ENCODE measurements around the gene SPRR1A.
"Not testable (repeated sequence)": the region's sequence is repeated elsewhere in the genome, so short reads cannot be mapped to it uniquely, and the experiment has no call there.

Gene SPRR1A

DNA sequence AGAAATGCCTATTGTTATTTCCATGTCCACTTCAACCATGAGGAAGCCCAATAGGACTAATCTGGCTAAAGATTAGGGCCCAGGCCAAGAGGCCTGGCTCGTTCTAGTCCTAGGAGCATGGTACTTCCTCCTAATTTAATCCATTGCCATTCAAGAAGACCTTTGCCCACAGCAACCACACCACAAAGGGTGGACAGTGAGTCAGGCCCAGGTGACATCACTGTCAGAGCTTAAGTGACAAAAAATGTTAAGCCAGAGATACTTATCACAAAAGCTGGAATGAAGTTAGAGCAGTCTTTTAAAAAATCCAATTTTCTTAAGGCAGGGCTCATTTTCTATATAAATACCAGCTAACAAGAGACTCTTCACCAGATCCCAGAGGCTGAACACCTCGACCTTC is 17.5 kb downstream of the SPRR1A start, which contains the start of gene SPRR3:
TSS of gene SPRR3 (plus strand) at position 368 of the 400 bp plus-strand sequence. CDS start 1,272 bp downstream, outside the sequence.
- no peak within 1 kb of the TSS for H3K4me3 ChIP-seq
- H3K9me3 ChIP-seq = no peaks in the 10 kb centered on the region
- no peaks in the 10 kb centered on the region for H3K4me1 ChIP-seq
- no peaks in the 10 kb centered on the region for H3K27me3 ChIP-seq
- no peak within 1 kb of the TSS for H3K27ac ChIP-seq
- no peak for DNase-seq
- no peaks in the 10 kb centered on the region for H3K36me3 ChIP-seq
- no peak for TF ChIP-seq CTCF (IDR thresholded peaks at IDR 0.05)
- intact Hi-C loops (cut with DNase I; ENCODE audit: low total_unique reads) = no loop called here

DNA sequence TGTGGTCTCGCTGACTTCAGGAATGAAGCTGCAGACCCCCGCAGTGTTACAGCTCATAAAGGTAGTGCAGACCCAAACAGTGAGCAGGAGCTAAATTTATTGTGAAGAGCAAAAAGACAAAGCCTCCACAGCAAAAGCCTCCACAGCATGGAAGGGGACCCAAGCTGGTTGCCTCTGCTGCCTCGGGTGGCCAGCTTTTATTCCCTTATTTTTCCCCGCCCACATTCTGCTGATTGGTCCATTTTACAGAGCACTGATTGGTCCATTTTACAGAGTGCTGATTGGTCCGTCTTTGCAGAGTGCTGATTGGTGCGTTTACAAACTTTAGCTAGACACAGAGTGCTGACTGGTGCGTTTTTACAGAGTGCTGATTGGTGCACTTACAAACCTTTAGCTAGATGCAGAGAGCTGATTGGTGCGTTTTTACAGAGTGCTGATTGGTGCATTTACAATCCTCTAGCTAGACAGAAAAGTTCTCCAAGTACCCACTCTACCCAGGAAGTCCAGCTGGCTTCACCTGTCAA is 27.4 kb downstream of the SPRR1A start:
- DNase-seq; H3K27me3 ChIP-seq; H3K9me3 ChIP-seq; H3K4me1 ChIP-seq; H3K27ac ChIP-seq; intact Hi-C loops (cut with DNase I; ENCODE audit: low total_unique reads); H3K4me3 ChIP-seq; H3K36me3 ChIP-seq: not testable (repeated sequence)

- DNase-seq; H3K4me3 ChIP-seq; H3K27ac ChIP-seq; H3K27me3 ChIP-seq; H3K36me3 ChIP-seq; H3K4me1 ChIP-seq; H3K9me3 ChIP-seq; intact Hi-C loops (cut with DNase I; ENCODE audit: low total_unique reads): not testable (repeated sequence)
These were observed 37.9 kb downstream of the SPRR1A start for GRCh38 chr1:153021829-153022228.

DNA sequence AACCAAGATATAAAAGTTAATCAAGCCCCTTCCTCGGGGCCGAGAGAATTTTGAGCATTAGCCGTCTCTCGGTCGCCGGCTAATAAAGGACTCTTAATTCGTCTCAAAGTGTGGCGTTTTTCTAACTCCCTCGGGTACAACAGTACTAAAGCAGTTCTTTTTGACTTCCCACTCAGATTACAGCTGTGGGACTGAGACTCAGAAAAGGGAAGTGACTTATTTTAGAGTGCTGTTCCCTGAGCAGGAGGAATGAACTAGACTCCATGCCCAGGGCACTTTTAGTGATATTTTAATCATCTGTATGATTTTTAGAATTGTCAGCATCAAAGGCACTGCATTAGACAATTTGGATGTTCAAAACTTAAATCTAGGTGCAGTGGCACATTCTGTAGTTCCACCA is 38.5 kb downstream of the SPRR1A start:
- DNase-seq; H3K9me3 ChIP-seq; H3K27me3 ChIP-seq; H3K27ac ChIP-seq; H3K4me3 ChIP-seq; intact Hi-C loops (cut with DNase I; ENCODE audit: low total_unique reads); H3K36me3 ChIP-seq; H3K4me1 ChIP-seq: not testable (repeated sequence)

- Histone ChIP-seq H3K4me3 (no peak overlapping the region), H3K4me1 (no peaks in the 10 kb centered on the region), H3K27me3 (no peaks in the 10 kb centered on the region), H3K36me3 (no peaks in the 10 kb centered on the region), H3K27ac (no peak overlapping the region), H3K9me3 (no peaks in the 10 kb centered on the region)
- intact Hi-C loops (cut with DNase I; ENCODE audit: low total_unique reads) = no loop called here
- no peak for DNase-seq
- TF ChIP-seq CTCF (IDR thresholded peaks at IDR 0.05) = no peak
These were observed 39.2 kb downstream of the SPRR1A start for GRCh38 chr1:153023109-153023508.

DNA sequence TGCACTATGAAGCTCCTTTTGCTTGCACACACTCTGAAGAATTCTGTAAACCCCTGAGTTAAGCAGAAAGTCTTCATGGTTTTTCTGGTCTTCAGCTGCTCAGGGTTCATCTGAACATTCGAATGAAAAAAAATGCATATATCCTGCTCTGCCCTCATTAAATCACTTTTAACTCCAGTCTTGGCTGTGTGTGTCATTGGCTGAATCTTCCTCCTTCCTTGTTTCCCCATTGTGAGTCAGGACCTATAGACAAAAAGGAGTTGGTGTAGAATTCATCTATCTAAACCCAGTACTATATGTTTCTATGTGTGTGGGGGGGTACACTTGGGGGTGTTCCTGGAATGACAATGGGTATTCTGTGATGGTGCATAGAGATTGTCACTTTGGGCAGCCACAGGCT is 40.5 kb downstream of the SPRR1A start:
- DNase-seq = no peak
- H3K27me3 ChIP-seq = no peaks in the 10 kb centered on the region
- H3K9me3 ChIP-seq = no peaks in the 10 kb centered on the region
- no peaks in the 10 kb centered on the region for H3K4me1 ChIP-seq
- H3K36me3 ChIP-seq = no peaks in the 10 kb centered on the region
- H3K4me3 ChIP-seq = no peak overlapping the region
- H3K27ac ChIP-seq = no peak overlapping the region
- TF ChIP-seq CTCF (IDR thresholded peaks at IDR 0.05) = no peak
- intact Hi-C loops (cut with DNase I; ENCODE audit: low total_unique reads) = no loop called here

DNA sequence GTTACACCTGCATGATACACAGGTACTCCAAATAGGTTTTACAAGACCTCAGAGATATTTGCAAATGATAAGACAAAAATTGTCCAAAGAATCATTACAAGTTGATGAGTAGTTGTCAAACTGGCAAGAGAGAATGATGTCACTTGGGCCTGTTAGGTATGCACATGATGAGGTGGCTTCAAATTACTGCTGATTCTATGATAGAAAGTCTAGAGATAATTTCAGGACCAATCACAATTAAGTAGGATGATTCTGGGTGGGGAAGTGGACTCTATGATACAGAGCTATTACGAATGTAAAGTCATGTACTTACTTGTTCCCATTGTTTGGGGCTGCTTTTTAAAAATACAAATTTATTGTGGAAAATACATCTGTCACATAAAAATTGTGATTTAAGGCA is 41.9 kb downstream of the SPRR1A start:
- Histone ChIP-seq H3K4me3 (no peak overlapping the region), H3K27ac (no peak overlapping the region), H3K36me3 (no peaks in the 10 kb centered on the region), H3K4me1 (no peaks in the 10 kb centered on the region), H3K27me3 (no peaks in the 10 kb centered on the region), H3K9me3 (no peaks in the 10 kb centered on the region)
- intact Hi-C loops (cut with DNase I; ENCODE audit: low total_unique reads) = no loop called here
- TF ChIP-seq CTCF (IDR thresholded peaks at IDR 0.05) = no peak
- no peak for DNase-seq
